Measurements from ENCODE around the gene NCOA4.

DNA sequence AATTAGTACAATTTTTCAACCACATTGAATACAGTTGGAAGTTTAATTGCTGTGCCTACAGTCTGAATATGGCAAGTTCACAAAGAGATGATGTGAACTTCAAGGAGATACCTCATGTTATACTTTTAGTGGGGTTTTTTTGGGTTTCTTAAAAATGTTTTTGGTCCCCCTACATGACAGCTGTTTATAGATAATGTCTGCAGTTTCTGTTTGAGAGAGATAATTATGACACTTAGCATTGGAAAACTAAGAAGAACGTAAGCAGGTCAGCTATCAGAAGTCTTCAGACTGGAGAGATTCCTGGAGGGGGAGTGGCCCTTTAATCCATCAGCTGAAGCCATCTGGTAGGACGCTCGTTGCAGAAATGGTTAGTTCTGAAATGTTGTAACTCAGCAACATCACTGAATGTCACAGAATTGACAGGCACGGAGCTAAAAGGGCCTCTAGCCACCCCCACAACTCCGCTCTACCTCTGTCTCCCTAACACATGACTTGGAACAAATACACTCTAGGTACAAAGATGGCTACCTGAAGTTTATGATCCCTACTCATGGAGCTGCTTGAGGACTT, 29.2 kb downstream of the NCOA4 start:
- TF ChIP-seq, protein P1, sequence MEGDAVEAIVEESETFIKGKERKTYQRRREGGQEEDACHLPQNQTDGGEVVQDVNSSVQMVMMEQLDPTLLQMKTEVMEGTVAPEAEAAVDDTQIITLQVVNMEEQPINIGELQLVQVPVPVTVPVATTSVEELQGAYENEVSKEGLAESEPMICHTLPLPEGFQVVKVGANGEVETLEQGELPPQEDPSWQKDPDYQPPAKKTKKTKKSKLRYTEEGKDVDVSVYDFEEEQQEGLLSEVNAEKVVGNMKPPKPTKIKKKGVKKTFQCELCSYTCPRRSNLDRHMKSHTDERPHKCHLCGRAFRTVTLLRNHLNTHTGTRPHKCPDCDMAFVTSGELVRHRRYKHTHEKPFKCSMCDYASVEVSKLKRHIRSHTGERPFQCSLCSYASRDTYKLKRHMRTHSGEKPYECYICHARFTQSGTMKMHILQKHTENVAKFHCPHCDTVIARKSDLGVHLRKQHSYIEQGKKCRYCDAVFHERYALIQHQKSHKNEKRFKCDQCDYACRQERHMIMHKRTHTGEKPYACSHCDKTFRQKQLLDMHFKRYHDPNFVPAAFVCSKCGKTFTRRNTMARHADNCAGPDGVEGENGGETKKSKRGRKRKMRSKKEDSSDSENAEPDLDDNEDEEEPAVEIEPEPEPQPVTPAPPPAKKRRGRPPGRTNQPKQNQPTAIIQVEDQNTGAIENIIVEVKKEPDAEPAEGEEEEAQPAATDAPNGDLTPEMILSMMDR (IDR thresholded peaks at IDR 0.05 in 4 of 5, conservative IDR thresholded peaks at IDR 0.05 in 1 of 5) = no peak
- TF ChIP-seq POLR2A (IDR thresholded peaks at IDR 0.05) = no peak

Measured in gastrocnemius medialis (tissue), 4 donors.